Stimulated activated CD8-positive, alpha-beta memory T cell treated with anti-CD3 and anti-CD28 coated beads, Interleukin-15, amount 100 ng/mL, for 4 hours (primary cell): Measurements from ENCODE around the gene RTN4R.

Source experiments
- DNase-seq, 2 donors: peaks; one replicate each; pipeline ENCODE4 v3.0.0-alpha.2; 2020; ENCODE audit warnings: low read depth in 2 of 2

Gene RTN4R

DNA sequence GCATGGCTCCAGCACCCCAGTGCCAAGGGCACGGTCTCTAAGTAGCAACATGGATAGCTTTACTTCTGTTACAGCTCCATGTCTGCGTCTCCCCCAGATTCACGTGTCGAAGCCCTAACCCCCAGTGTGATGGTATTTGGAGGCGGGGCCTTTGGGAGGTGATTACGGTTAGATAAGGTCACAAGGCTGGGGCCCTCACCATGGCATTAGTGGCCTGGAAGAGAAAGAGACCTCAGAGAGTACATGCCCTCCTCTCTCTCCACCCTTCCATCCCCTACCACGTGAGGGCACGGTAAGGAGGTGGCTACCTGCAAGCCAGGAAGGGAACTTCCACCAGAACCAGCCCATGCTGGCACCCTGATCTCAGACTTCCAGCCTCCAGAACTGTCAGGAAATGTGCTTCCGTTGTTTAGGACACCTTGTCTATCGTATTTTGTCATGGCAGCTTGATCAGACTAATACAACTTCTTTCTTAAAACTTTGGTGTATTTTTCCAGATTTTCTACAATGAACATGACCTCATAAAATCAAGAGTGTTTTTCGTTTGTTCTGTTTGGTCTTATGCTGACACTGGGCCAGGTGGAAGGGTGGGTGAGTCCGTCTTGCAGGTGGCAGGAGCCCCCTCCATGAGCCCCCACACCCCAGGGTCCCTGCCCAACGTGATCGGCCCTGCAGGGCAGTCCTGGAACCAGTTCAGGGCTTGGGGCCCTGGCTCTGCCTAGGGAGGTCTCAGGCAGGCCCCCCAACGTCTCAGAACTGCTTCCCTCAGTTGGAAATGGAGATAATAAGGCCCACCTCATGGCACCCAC is 10.7 kb downstream of the RTN4R start:
- no peak for DNase-seq

DNA sequence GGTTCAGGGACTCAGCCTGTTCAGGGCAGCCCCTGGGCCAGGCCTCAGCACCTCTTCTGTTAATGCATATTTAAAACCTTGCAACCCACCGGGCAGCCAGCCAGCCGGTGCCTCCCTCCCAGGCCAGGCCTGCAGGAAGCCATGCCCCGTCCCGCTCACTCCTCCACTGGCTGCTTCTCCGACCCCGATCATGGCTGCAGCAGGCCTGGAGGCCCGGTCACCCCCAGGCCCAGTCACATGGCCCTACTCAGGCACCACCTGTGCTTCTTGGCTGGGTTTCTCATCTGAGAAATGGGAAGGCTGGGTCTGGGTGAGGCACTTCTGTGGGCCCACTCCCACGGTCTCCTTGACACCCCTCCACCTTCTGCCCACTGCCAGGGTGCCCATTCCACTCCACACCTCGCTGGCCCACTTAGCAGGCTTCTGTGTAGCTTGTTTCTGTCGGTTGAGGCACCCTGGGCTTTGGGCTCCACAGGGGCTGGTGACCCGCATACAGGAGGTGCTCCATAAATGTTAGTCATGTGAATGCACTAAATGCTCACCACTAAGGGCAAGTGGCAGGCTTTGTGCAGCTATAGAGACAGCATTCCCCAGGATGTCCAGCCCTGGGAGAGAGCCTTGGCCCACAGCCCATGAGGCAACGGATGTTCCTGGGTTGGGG is 11.4 kb downstream of the RTN4R start:
- no peak for DNase-seq

DNA sequence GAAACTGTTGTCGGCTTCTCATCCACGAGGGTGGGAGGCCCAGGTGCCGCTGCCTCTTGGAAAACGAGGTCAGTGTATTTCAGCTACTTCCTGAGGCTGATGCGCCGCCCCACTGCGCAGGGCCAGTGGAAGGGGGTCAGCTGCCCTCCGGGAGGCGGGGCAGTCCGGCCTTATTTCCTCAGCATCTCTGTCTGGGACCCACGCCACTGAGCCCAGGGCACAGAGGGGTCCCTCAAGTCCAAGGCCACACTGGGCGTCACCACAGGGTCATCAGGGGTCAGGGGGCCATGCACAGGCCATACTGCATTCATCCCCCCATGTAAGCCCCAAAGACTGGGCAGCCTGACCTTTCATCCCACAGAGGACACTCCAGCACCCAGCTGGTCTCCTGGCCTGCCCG is 12.1 kb downstream of the RTN4R start:
- no peak for DNase-seq

DNA sequence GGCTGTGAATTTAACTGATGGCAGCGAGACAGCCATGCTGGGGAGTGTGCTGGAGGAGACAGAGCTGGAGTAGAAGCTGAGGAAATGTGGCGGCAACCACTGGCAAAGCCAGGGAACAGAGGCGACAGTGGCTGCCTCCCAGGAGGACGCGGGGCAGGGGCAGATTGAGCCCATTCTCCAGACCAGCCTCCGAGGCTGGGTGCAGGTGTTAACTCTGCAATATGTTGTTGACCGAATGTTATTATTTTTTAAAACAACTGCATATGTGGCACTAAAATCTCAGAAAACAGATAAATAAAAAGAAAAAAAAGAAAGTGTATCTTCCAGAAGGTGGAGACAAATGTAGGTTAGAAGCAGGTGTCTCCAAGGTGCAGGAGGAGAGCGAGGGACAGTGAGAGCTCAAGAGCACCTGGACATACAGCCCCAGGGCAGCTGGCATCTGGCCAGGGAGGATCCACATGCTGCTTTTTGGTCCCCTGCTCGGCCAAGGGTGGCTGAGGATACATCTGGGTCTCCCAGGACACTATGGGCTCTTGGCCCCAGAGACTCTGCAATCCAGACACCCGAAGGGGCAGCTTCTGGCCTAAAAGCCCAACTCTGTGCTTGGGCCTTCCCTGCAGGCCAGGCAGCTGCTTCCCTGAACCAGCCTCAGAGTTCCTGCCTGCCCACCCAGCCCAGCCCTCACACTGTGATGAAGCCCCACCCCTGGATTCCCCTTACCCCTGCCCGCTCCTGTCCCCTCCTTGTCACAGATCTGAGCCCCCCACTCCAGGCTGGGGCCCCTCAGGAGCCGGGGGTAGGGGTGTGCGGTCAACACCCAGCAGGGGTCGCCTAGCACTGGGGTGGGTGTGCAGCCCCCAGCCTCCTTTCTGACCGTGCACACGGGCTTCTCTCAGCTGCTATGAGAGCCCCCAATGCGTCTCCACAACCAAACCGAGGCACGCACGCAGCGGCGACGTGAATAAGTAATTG is 12.9 kb downstream of the RTN4R start:
- no peak for DNase-seq

- DNase-seq = no peak
These were observed 15.0 kb downstream of the RTN4R start for GRCh38 chr22:20253161-20253560.

DNA sequence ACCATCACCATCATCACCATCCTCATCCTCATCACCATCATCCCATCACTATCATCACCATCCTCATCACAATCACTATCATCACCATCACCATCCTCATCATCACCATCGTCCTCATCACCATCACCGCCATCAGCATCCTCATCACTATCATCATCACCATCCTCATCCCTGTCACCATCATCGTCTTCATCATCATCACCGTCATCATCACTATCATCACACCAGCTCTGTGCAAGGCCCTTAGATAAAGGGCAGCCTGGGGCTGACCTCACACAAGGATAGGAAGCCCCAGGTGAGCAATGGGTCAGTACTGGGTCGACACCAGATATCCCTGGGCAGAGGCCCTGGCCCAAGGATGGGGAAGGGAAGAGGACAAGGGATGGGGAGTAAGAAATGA is 16.1 kb downstream of the RTN4R start:
- no peak for DNase-seq

DNA sequence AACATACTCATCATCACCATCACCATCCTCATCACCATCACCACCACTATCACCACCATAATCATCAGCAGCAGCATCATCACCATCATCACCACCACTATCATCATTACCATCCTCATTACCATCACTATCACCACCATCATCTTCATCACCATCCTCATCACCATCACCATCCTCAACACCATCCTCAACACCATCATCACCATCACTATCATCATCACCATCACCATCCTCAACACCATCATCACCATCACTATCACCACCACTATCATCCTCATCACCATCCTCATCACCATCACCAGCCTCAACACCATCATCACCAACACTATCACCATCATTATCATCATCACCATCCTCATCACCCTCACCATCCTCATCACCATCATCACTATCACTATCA is 16.6 kb downstream of the RTN4R start:
- no peak for DNase-seq

GRCh38 chr22:20249797-20250354 is 18.2 kb downstream of the RTN4R start:
- DNase-seq = no peak

DNA sequence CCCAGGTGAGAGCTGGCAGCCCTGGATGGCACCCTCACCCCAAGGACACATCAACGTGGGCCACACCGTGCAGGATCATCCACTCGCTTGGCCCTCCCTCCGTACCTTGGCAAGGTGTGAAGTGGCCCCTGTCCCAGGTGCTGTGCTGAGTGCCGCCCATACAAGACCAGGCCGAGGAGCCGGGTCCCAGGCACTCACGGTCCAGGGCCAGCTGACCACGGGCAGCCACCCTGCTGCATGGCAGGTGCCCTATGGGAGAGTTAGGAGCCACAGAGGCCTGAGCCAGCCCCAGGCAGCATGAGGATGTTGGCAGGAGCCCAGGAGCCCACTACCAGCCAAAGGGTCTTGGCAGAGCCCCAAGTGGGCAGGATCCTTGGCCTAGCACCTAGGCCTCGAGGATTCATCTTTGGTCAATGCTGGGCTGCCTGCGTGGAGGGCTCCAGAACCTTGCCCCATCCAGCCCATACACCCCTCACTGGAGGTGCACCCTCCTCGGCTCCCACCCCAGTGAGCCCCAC is 19.6 kb downstream of the RTN4R start:
- DNase-seq = no peak

GRCh38 chr22:20247608-20248171 is 20.4 kb downstream of the RTN4R start:
- DNase-seq = no peak

GRCh38 chr22:20247010-20247505 is 21.1 kb downstream of the RTN4R start:
- no peak for DNase-seq

DNA sequence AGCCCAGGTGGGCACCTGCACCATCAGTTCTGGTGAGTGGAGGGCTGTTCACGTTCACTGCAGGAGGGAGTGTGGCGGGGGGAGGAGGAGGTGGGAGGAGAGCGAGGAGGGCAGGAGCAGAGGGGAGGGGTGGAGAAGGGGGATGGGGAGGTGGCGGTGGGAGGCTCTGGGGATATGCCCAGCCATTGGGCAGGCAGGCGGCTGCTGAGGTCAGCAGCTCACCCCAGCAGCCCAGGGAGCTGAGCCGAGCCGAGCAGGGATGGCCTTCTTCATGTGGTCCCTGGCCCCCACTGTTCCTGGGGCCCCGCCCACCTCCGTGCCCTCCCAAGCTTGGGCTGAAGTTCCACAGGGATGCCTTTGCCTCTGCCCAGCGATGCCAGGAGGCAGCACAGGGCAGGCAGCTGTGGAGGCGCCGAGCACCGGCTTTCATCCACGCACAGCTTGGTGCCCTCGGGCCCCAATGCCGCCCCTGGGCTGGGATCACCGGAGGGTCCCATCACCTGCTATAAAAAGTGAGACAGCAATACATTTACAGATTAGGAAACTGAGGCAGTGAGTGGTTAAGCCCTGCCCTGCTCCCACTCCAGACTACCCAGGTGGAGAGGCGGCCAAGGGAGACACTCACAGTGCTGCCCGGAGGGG is 21.6 kb downstream of the RTN4R start:
- no peak for DNase-seq

- DNase-seq = no peak
These were observed 22.3 kb downstream of the RTN4R start for GRCh38 chr22:20245577-20246367.

DNA sequence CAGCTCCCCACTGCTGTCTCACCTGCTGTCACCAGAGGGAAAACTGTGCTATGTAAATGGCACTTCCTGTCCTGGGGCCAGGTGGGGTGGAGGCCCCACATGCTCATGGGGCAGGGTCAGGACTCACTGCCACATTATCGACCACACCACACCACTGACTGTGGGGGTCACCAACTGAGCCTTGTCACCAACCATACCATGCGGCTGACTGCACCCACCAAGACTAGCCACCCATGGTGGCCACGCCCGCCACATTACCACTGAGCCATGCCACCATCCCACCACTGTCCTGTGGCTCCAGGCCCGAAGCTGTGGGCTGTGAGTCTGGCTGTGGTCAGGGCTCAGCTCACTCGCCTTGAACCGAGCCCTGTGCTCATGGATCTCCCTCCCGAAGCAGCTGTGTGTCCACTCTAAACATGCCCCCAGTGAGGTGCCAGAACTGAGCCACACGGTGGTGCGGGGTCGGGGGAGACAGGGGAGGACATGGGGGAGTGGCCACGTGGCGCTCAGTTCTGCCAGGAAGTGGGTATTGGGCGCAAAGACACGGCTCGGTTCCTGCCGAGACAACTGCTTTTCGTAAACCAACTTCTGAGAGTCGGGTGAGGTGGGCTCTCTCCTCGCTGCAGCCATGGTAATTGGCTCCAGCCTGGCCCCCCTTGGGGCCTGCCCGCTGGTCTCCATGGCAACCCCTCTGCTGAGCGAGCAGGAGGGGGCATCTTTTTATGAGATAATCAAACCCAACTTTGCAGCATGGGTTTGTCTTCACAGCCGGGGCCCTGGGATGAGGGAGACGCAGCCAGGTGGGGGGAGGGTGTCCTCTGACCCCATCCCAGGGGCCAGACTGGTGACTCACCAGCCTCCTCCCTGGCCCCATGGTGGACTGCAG is 23.2 kb downstream of the RTN4R start:
- peak in 1 of 2 donors; percentile 27 for DNase-seq

GRCh38 chr22:20244250-20244648 is 23.9 kb downstream of the RTN4R start:
- no peak for DNase-seq

DNA sequence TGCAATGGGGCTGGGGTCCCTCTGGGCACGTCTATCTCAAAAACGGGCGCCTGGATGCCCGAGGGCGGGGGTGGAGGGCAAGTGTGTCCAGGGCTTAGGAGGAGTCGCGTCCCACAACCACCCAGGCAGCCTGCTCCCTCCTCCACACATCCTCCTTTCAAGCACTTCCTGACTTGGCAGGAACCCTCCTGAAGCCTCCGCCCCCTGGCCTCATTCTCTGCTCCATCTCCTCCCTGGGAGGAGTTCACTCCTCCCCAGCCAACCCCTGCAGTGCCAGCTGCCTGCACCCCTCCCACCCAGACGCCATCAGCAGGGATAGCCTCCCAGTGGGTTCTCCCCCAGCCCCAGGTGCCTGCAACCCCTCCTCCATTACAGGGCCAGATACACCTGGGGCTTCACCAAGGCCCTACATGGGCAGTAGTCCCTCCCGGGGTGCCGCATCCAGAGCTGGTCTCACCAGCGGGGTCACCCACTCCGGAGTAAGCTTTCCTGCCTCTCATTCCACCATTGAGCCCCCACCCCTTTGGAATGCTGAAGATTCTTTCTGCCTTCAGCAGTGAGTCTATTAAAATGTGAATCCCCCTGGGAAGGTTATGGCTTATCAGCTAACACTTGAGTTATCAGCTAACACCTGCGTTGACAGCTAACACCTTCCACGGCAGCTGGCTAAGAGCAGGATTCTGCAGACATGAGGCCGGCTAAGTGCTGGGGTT is 24.4 kb downstream of the RTN4R start:
- DNase-seq = no peak

DNA sequence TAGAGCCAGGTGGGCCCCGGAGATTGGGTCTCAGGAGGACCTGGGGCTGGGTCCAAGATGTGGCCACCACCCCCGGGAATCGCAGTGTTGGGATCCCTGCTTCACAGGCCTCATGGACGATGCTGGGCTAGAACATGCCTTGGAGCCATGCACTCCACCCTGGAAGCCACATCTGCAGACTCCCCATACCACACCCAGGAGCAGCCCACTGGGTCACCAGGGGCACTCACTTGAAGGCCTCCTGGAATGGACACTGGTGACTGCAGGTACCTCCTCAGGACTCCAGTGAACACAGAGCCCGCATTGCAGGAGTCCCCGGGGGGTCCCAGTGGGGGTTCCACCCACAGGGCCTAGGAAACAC is 25.0 kb downstream of the RTN4R start:
- DNase-seq = no peak
